ENCODE results near the gene AIG1.

AIG1 gene

GRCh38 chr6:143195349-143195845, 134.7 kb downstream of the AIG1 start:
- no peak for DNase-seq (ENCODE audit: low read depth in 2 of 2)

GRCh38 chr6:143196525-143197225, 136.0 kb downstream of the AIG1 start:
- no peak for DNase-seq (ENCODE audit: low read depth in 2 of 2)

GRCh38 chr6:143197377-143197776, 136.7 kb downstream of the AIG1 start:
- DNase-seq (ENCODE audit: low read depth in 2 of 2) = no peak

GRCh38 chr6:143198312-143198711, 137.6 kb downstream of the AIG1 start:
- DNase-seq (ENCODE audit: low read depth in 2 of 2) = no peak

GRCh38 chr6:143199291-143199690, 138.6 kb downstream of the AIG1 start:
- no peak for DNase-seq (ENCODE audit: low read depth in 2 of 2)

- DNase-seq (ENCODE audit: low read depth in 2 of 2) = no peak
Measured at GRCh38 chr6:143200167-143200770, 139.6 kb downstream of the AIG1 start.

GRCh38 chr6:143204045-143204444, 143.4 kb downstream of the AIG1 start:
- DNase-seq (ENCODE audit: low read depth in 2 of 2) = no peak

GRCh38 chr6:143205131-143205535, 144.4 kb downstream of the AIG1 start:
- no peak for DNase-seq (ENCODE audit: low read depth in 2 of 2)

- no peak for DNase-seq (ENCODE audit: low read depth in 2 of 2)
Measured at GRCh38 chr6:143205585-143205984, 144.9 kb downstream of the AIG1 start.

GRCh38 chr6:143205991-143206390, 145.3 kb downstream of the AIG1 start:
- no peak for DNase-seq (ENCODE audit: low read depth in 2 of 2)

- DNase-seq (ENCODE audit: low read depth in 2 of 2) = no peak
Measured at GRCh38 chr6:143206550-143206949, 145.9 kb downstream of the AIG1 start.

GRCh38 chr6:143210420-143210819, 149.7 kb downstream of the AIG1 start:
- no peak for DNase-seq (ENCODE audit: low read depth in 2 of 2)

- DNase-seq (ENCODE audit: low read depth in 2 of 2) = no peak
Measured at GRCh38 chr6:143213859-143214376, 153.2 kb downstream of the AIG1 start.

GRCh38 chr6:143215363-143215762, 154.7 kb downstream of the AIG1 start:
- DNase-seq (ENCODE audit: low read depth in 2 of 2) = no peak

- no peak for DNase-seq (ENCODE audit: low read depth in 2 of 2)
Measured at GRCh38 chr6:143215771-143216170, 155.1 kb downstream of the AIG1 start.

GRCh38 chr6:143218233-143218632, 157.5 kb downstream of the AIG1 start:
- DNase-seq (ENCODE audit: low read depth in 2 of 2) = no peak

- DNase-seq (ENCODE audit: low read depth in 2 of 2) = no peak
Measured at GRCh38 chr6:143221698-143222097, 161.0 kb downstream of the AIG1 start.

GRCh38 chr6:143222310-143222709, 161.6 kb downstream of the AIG1 start:
- DNase-seq (ENCODE audit: low read depth in 2 of 2) = no peak

- DNase-seq (ENCODE audit: low read depth in 2 of 2) = no peak
Measured at GRCh38 chr6:143222801-143223231, 162.1 kb downstream of the AIG1 start.

- DNase-seq (ENCODE audit: low read depth in 2 of 2) = no peak
Measured at GRCh38 chr6:143223895-143224294, 163.2 kb downstream of the AIG1 start.

- no peak for DNase-seq (ENCODE audit: low read depth in 2 of 2)
Measured at GRCh38 chr6:143224516-143224915, 163.8 kb downstream of the AIG1 start.

GRCh38 chr6:143225929-143226328, 165.2 kb downstream of the AIG1 start:
- DNase-seq (ENCODE audit: low read depth in 2 of 2) = no peak

- no peak for DNase-seq (ENCODE audit: low read depth in 2 of 2)
Measured at GRCh38 chr6:143227675-143228074, 167.0 kb downstream of the AIG1 start.

All from stimulated activated CD8-positive, alpha-beta memory T cell treated with anti-CD3 and anti-CD28 coated beads, Interleukin-15, amount 100 ng/mL, for 48 hours (primary cell).